Measurements from ENCODE around the gene CD6.

The CD6 gene

GRCh38 chr11:61023966-61024295 is 52.5 kb downstream of the CD6 start:
- no peak overlapping the region for H3K27ac ChIP-seq (ENCODE audit: extremely low read depth, low read depth, low read length)
- H3K36me3 ChIP-seq (ENCODE audit: control insufficient read depth in 2 of 2, insufficient read depth in 1 of 2, low read length in 2 of 2) = no peaks in the 10 kb centered on the region
- ChIA-PET CTCF (no interaction called here), POLR2A (no interaction called here)
- no peaks in the 10 kb centered on the region for H3K4me1 ChIP-seq (ENCODE audit: control insufficient read depth, insufficient read depth, low read length)
- H3K9me3 ChIP-seq (ENCODE audit: control insufficient read depth, insufficient read depth, low read depth, low read length) = no peaks in the 10 kb centered on the region
- H3K4me3 ChIP-seq (ENCODE audit: low read depth, low read length) = no peak overlapping the region
- TF ChIP-seq ZSCAN23 (tag by site-specific recombination; IDR thresholded peaks at IDR 0.05) = no peak
- no peak for TF ChIP-seq ELK4 (IDR thresholded peaks at IDR 0.05; ENCODE audit: borderline replicate concordance, low read depth, low read length)
- no peak for TF ChIP-seq ZBTB1 (tag by site-specific recombination; IDR thresholded peaks at IDR 0.05)
- TF ChIP-seq ZNF214 (tag by site-specific recombination; IDR thresholded peaks at IDR 0.05; ENCODE audit: borderline replicate concordance) = no peak
- TF ChIP-seq ZNF362 (tag by site-specific recombination; IDR thresholded peaks at IDR 0.05) = no peak
- no peak for TF ChIP-seq ZNF837 (tag by site-specific recombination; IDR thresholded peaks at IDR 0.05)
- TF ChIP-seq ZNF202 (tag by site-specific recombination; IDR thresholded peaks at IDR 0.05; ENCODE audit: borderline replicate concordance) = no peak

DNA sequence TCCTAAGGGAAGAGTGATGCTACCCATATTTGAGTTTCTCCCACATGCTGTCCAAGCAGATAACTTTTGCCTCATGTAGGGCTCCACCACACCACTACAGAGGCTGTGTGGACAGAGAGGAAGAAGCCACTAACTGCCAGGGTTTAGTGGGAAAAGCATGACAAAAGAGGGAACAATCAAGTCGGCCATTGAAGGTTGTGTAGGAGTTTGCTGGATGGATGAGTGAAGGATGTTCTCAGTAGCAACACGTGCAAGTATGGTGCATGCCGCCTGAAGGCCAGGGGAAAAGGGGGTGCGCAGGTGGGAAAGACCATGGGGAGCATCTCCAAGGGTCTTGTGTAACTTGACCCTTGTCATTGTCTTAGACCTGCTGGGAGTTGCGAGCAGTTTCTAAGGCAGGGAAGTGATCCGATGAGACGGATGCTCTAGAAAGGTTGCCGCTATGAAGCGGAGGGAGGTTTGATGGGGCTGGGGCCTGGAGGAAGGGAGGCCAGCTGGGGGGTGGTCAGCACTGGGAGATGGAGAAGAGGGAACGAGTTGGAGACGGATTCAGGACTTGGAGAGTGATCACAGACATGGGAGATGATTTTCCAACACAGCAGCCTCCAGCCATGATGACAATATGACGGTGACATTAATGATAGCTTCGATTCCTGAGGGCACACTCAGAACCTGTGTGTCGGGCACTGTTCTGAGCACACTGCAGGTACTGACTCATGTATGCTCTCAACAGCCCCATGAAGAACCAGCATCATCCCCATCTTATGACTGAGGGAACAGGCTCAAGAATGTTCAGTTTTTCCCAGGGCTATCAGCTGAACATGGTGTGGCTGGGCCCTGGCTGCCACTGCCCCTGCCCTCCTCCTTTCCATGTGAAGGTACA is 53.7 kb downstream of the CD6 start:
- Histone ChIP-seq H3K4me3 (ENCODE audit: low read depth, low read length) (no peak overlapping the region), H3K27ac (ENCODE audit: extremely low read depth, low read depth, low read length) (no peak overlapping the region), H3K4me1 (ENCODE audit: control insufficient read depth, insufficient read depth, low read length) (no peaks in the 10 kb centered on the region), H3K9me3 (ENCODE audit: control insufficient read depth, insufficient read depth, low read depth, low read length) (no peaks in the 10 kb centered on the region), H3K36me3 (ENCODE audit: control insufficient read depth in 2 of 2, insufficient read depth in 1 of 2, low read length in 2 of 2) (no peaks in the 10 kb centered on the region)
- ChIA-PET POLR2A (no interaction called here), CTCF (no interaction called here)
- TF ChIP-seq PRDM2 (tag by site-specific recombination; IDR thresholded peaks at IDR 0.05; ENCODE audit: borderline replicate concordance) (no peak), KLF16 (tag by site-specific recombination; IDR thresholded peaks at IDR 0.05) (no peak), ZNF48 (tag by site-specific recombination; IDR thresholded peaks at IDR 0.05) (no peak), ZFP3 (tag by site-specific recombination; IDR thresholded peaks at IDR 0.05; ENCODE audit: low read depth) (peak; percentile 92)
- TF ChIP-seq, protein P1, sequence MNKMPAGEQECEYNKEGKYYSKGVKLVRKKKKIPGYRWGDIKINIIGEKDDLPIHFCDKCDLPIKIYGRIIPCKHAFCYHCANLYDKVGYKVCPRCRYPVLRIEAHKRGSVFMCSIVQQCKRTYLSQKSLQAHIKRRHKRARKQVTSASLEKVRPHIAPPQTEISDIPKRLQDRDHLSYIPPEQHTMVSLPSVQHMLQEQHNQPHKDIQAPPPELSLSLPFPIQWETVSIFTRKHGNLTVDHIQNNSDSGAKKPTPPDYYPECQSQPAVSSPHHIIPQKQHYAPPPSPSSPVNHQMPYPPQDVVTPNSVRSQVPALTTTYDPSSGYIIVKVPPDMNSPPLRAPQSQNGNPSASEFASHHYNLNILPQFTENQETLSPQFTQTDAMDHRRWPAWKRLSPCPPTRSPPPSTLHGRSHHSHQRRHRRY (tag by site-specific recombination; IDR thresholded peaks at IDR 0.05) = no peak
- TF ChIP-seq, protein P2, sequence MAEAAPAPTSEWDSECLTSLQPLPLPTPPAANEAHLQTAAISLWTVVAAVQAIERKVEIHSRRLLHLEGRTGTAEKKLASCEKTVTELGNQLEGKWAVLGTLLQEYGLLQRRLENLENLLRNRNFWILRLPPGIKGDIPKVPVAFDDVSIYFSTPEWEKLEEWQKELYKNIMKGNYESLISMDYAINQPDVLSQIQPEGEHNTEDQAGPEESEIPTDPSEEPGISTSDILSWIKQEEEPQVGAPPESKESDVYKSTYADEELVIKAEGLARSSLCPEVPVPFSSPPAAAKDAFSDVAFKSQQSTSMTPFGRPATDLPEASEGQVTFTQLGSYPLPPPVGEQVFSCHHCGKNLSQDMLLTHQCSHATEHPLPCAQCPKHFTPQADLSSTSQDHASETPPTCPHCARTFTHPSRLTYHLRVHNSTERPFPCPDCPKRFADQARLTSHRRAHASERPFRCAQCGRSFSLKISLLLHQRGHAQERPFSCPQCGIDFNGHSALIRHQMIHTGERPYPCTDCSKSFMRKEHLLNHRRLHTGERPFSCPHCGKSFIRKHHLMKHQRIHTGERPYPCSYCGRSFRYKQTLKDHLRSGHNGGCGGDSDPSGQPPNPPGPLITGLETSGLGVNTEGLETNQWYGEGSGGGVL (tag by site-specific recombination; IDR thresholded peaks at IDR 0.05) = no peak

All from HEK293 (cell line).